Endothelial cell of umbilical vein (primary cell): ENCODE data around the gene PPP1R3F.

Source experiments
- CTCF ChIP-seq, 2 donors: IDR thresholded peaks; 1 replicate in 1 of 2; 2 replicates in 1 of 2; pipeline ENCODE4 v1.5.1; 2011; ENCODE audit warnings: low read length in 2 of 2, mild to moderate bottlenecking in 2 of 2, moderate library complexity in 2 of 2, control low read depth in 1 of 2, inconsistent platforms in 1 of 2, low read depth in 1 of 2; ENCODE audit not compliant: insufficient read depth in 1 of 2; ENCODE audit errors: extremely low read depth in 1 of 2
- EZH2 ChIP-seq: IDR thresholded peaks from 2 replicates; pipeline ENCODE4 v1.6.1; 2012; ENCODE audit warnings: borderline replicate concordance, low read depth, mild to moderate bottlenecking, moderate library complexity, low read length, inconsistent platforms; ENCODE audit not compliant: severe bottlenecking
- GATA2 ChIP-seq: IDR thresholded peaks from 2 replicates; pipeline ENCODE4 v1.7.0; 2011; ENCODE audit warnings: low read depth, mild to moderate bottlenecking, moderate library complexity, mixed read lengths, low read length; ENCODE audit not compliant: insufficient read length, insufficient read depth
- MAX ChIP-seq: IDR thresholded peaks from 2 replicates; pipeline ENCODE4 v1.6.1; 2011; ENCODE audit not compliant: insufficient read depth, insufficient read length
- MYC ChIP-seq: IDR thresholded peaks from one replicate; pipeline ENCODE4 v1.6.1; 2011; ENCODE audit warnings: mild to moderate bottlenecking, low read depth, low read length
- POLR2A ChIP-seq: IDR thresholded peaks from 2 replicates; pipeline ENCODE4 v1.6.1; 2012; ENCODE audit warnings: low read depth, mild to moderate bottlenecking, control low read depth, low read length
- POLR2AphosphoS5 ChIP-seq: IDR thresholded peaks from 2 replicates; pipeline ENCODE4 v1.6.1; 2012; ENCODE audit warnings: low read depth, mild to moderate bottlenecking, control low read depth, low read length, moderate library complexity; ENCODE audit not compliant: insufficient read depth

GRCh38 chrX:49249616-49250015 lies 20.0 kb upstream of the PPP1R3F start:
- no peak for TF ChIP-seq EZH2
- TF ChIP-seq CTCF (IDR thresholded peaks at IDR 0.05; ENCODE audit: extremely low read depth in 1 of 2, insufficient read depth in 1 of 2, low read depth in 1 of 2, low read length in 2 of 2), result no peak
- no peak for TF ChIP-seq MYC
- no peak for TF ChIP-seq MAX
- TF ChIP-seq POLR2A, result no peak
- no peak for TF ChIP-seq GATA2
- no peak for TF ChIP-seq POLR2AphosphoS5
